SK-N-SH (cell line): ENCODE measurements around the gene NAV2.

Experiments
- CTCF ChIP-seq: fragments of 200-600 bp; sonication (generic); IDR thresholded peaks from 2 replicates; pipeline ENCODE4 v1.6.1; 2017; ENCODE audit warnings: antibody characterized with exemption, mild to moderate bottlenecking, moderate library complexity
- FOSL2 ChIP-seq: IDR thresholded peaks from 2 replicates; pipeline ENCODE4 v1.4.0; 2012; ENCODE audit warnings: low read depth, mild to moderate bottlenecking, moderate library complexity, borderline replicate concordance
- JUND ChIP-seq: IDR thresholded peaks from 2 replicates; pipeline ENCODE4 v1.4.0; 2012
- POLR2AphosphoS5 ChIP-seq: IDR thresholded peaks from 2 replicates; pipeline ENCODE4 v1.6.1; 2012; ENCODE audit warnings: low read depth, low read length
- RAD21 ChIP-seq: IDR thresholded peaks from 2 replicates; pipeline ENCODE4 v1.6.1; 2012; ENCODE audit warnings: mild to moderate bottlenecking, low read length
- SMC3 ChIP-seq: IDR thresholded peaks from 2 replicates; pipeline ENCODE4 v1.6.1; 2012; ENCODE audit warnings: low read depth, low read length, improper control_type of control experiment
- TAF1 ChIP-seq: IDR thresholded peaks from 2 replicates; pipeline ENCODE4 v1.6.1; 2012; ENCODE audit warnings: low read depth, mild to moderate bottlenecking, low read length, moderate library complexity, borderline replicate concordance
- TEAD4 ChIP-seq: IDR thresholded peaks from 2 replicates; pipeline ENCODE4 v1.4.0; 2012; ENCODE audit warnings: mild to moderate bottlenecking, borderline replicate concordance; ENCODE audit not compliant: insufficient read depth
- ZBTB33 ChIP-seq: IDR thresholded peaks from 2 replicates; pipeline ENCODE4 v1.4.0; 2012; ENCODE audit warnings: low read depth, borderline replicate concordance

GRCh38 chr11:19739872-19740271 lies 27.2 kb downstream of the NAV2 start:
- TF ChIP-seq TEAD4 (no peak), SMC3 (no peak; the same call in 1 of the 2 replicates), ZBTB33 (no peak), RAD21 (0 out of 2 replicates have a peak, but pooled peaks have one; percentile 23), FOSL2 (no peak), POLR2AphosphoS5 (no peak), CTCF (peak; percentile 46), JUND (no peak), TAF1 (no peak)
